Large intestine (tissue), 3 donors: ENCODE measurements around the gene FAM170B. TPM values are rescaled to one million over a fixed set of nuclear protein-coding genes. Genes with fewer than 3 reads are reported as not detected.

Experiments
- DNase-seq, 2 donors: peaks; one replicate each; pipeline versions ENCODE4 v3.0.0 to v3.0.0-alpha.2; 2013
- H3K27ac ChIP-seq: one replicate; pipeline ENCODE4 v1.5.1; 2013; ENCODE audit warnings: low read length
- H3K27me3 ChIP-seq: 2 replicates; pipeline ENCODE4 v1.6.1; 2013; ENCODE audit warnings: low read length; ENCODE audit not compliant: control insufficient read depth, insufficient read depth
- H3K36me3 ChIP-seq: 2 replicates; pipeline ENCODE4 v1.6.1; 2013; ENCODE audit warnings: low read length; ENCODE audit not compliant: control insufficient read depth, insufficient read depth
- H3K4me1 ChIP-seq: one replicate; pipeline ENCODE4 v1.6.1; 2013; ENCODE audit warnings: low read length; ENCODE audit not compliant: control insufficient read depth, insufficient read depth
- H3K4me3 ChIP-seq: one replicate; pipeline ENCODE4 v1.5.1; 2013; ENCODE audit warnings: low read length
- H3K9me3 ChIP-seq: one replicate; pipeline ENCODE4 v1.6.1; 2013; ENCODE audit warnings: mild to moderate bottlenecking, low read depth, low read length, moderate library complexity; ENCODE audit not compliant: control insufficient read depth
- WGBS: methylation state at CpG from one replicate; pipeline ENCODE4 v1.1.5; 2013; ENCODE audit warnings: low lambda C conversion rate; ENCODE audit not compliant: insufficient coverage; 5-methylcytosine and 5-hydroxymethylcytosine counted together
- polyA plus RNA-seq: library from polyadenylated mRNA; unstranded; fragments of 120-200 nt; gene quantifications from one replicate; pipeline ENCODE4 v1.2.1, GENCODE V29; 2013

Gene FAM170B
- polyA plus RNA-seq, 1 donor, result not detected

DNA sequence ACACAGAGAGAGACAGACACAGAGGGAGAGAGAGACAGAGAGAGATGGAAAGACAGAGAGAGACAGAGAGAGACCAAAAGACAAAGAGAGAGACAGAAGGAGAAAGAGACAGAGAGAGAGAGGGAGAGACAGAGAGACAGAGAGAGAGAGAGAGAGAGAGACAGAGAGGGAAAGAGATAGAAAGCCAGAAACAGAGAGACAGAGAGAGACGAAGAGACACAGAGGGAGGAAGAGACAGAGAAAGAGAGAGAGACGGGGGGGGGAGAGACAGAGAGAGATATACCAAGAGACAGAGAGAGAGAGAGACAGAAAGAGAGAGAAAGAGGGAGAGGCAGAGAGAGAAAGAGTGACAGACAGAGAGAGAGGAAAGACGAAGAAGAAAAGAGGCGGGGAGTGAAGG, 28.7 kb downstream of the FAM170B start:
- H3K4me3 ChIP-seq, result no peak overlapping the region
- WGBS, result 74% methylated on average over 4 of the region's 4 CpGs

DNA sequence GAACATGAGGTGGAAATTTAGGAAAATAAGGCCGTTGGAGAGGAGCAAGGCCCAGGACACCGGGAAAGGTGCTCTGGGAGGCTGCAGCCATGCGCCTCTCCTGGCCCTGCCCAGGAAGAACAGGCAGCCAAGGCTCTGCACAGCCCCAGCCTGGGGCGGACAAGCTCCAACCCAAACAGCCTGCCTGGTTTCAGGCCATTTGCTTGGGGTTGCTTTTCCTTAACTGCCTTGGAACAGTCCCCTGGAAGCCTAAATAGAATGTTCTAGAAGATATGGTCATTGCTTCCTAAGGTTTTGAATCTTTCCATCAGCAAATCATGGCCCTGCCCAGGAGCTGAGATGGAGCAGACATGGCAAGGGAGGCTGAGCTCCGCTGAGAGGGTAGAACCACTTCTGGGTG, 29.5 kb downstream of the FAM170B start:
- no peaks in the 10 kb centered on the region for H3K27me3 ChIP-seq
- no peaks in the 10 kb centered on the region for H3K9me3 ChIP-seq
- WGBS, result no CpG with 5 or more reads among the region's 5 CpGs
- no peaks in the 10 kb centered on the region for H3K4me1 ChIP-seq
- H3K36me3 ChIP-seq, result peaks cover 8% of the 10 kb centered on the region
- no peak for DNase-seq
- H3K4me3 ChIP-seq, result no peak overlapping the region
- H3K27ac ChIP-seq, result no peak overlapping the region

More for the DNA sequence above, 28.7 kb downstream of the FAM170B start:
- no peaks in the 10 kb centered on the region for H3K9me3 ChIP-seq
- no peak overlapping the region for H3K27ac ChIP-seq
- peaks cover 2% of the 10 kb centered on the region for H3K27me3 ChIP-seq
- no peaks in the 10 kb centered on the region for H3K4me1 ChIP-seq
- DNase-seq, result no peak
- H3K36me3 ChIP-seq, result peaks cover 8% of the 10 kb centered on the region

DNA sequence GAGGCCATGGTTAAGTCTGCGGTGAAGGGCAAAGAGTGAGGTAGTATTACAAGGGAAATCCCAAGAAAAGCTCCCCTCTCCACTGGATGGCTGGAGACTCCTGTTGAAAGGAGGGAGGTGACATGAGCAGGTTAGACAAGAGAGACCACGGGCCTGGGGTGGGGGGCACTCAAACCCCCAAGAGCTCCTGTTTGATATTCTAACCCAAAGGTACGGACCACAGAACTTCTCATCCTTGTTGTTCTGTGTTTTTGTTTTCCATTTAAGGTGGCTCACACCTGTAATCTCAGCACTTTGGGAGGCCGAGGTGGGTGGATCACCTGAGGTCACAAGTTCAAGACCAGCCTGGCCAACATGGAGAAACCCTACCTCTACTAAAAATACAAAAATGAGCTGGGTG, 30.1 kb downstream of the FAM170B start:
- Histone ChIP-seq H3K36me3 (peaks cover 8% of the 10 kb centered on the region), H3K4me1 (no peaks in the 10 kb centered on the region), H3K27ac (no peak overlapping the region), H3K27me3 (no peaks in the 10 kb centered on the region), H3K4me3 (no peak overlapping the region), H3K9me3 (no peaks in the 10 kb centered on the region)
- no CpG with 5 or more reads among the region's 4 CpGs for WGBS
- DNase-seq, result no peak

DNA sequence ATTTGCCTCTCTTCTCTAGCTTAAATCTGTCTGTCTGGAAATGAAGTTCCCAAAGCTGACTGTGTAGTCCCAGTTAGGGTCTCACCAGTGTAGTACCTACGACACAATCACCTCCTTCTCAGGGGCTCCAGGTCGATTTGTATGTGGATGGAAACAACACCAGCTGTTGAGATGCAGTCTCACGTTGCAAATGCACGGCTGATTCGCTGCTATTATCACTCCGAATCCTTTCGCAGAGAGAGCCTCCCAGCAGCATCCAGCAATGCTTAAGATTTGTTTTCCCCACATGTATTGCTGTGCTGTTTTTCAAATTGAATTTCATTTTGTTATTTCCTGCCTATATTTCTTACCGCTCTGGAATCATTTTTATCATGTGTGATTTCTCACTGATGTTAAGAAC, 34.8 kb downstream of the FAM170B start:
- Histone ChIP-seq H3K36me3 (peaks cover 4% of the 10 kb centered on the region), H3K4me1 (no peaks in the 10 kb centered on the region), H3K4me3 (no peak overlapping the region), H3K27me3 (no peaks in the 10 kb centered on the region), H3K9me3 (no peaks in the 10 kb centered on the region), H3K27ac (no peak overlapping the region)
- no peak for DNase-seq
- WGBS, result no CpG with 5 or more reads among the region's 8 CpGs

DNA sequence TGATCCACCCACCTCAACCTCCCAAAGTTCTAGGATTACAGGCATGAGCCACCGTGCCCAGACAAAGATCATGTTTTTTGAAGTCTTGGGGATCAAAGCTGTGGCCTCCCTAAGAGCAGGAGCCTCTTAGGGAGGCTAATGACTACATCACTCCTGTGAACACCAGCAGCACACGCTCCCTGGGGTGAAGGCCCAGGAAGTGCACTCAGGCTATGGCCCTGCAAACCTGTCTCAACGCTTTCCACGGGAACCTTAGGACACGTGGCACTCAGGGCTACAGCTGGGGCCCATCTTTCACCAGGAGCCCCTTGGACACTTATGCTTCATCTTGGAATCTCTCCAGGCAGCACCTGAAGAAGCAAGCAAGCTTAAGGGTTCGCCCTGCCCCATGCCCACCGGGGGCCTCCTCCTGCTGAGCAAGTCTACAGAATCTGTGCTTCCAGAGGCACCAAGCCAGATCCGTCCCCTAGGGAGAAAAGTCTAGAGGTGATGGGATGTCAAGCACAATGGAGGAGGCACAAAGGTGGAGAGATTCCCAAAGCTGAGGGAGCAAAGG, 36.9 kb downstream of the FAM170B start:
- H3K9me3 ChIP-seq, result no peaks in the 10 kb centered on the region
- H3K36me3 ChIP-seq, result peaks cover 4% of the 10 kb centered on the region
- no CpG with 5 or more reads among the region's 8 CpGs for WGBS
- H3K4me1 ChIP-seq, result no peaks in the 10 kb centered on the region
- no peaks in the 10 kb centered on the region for H3K27me3 ChIP-seq
- H3K4me3 ChIP-seq, result no peak overlapping the region
- no peak for DNase-seq
- no peak overlapping the region for H3K27ac ChIP-seq

DNA sequence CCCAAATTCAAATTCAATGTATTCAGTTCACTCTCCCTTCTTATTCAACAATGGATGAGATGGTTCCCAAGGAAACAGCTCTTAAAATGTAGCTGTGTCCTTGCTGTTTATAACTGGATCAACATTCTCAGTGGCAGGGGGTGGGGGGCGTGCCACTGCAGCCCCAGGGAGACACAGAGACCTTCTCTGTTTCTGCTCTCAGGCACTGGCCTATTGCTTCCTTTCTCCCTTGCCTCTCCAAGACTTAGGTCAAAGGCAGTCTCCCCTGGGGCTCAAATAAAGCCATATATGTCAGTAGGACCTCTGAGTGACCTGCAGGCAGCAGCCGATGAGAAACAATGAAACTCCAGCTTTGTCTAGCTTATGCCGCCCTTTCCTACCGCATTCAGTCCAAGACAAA, 39.2 kb downstream of the FAM170B start:
- Histone ChIP-seq H3K27me3 (no peaks in the 10 kb centered on the region), H3K36me3 (peaks cover 4% of the 10 kb centered on the region), H3K9me3 (no peaks in the 10 kb centered on the region), H3K27ac (no peak overlapping the region), H3K4me1 (no peaks in the 10 kb centered on the region), H3K4me3 (no peak overlapping the region)
- no CpG with 5 or more reads among the region's 4 CpGs for WGBS
- DNase-seq, result no peak

DNA sequence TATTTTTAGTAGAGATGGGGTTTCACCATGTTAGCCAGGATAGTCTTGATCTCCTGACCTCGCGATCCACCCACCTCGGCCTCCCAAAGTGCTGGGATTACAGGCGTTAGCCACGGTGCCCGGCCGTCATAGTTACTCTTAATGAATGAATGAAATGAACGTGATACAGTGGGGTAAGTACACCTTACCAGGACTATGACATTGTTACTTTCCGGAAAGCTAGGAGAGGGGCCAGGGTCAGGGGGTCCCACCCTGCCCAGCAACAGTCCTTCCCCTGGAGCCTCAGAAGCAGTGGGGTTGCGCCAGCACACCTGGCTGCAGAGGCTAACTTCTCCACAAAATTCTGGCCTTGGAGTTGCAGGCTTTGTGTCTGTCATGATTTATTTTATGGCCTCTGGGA, 39.9 kb downstream of the FAM170B start:
- DNase-seq, result no peak
- H3K4me3 ChIP-seq, result no peak overlapping the region

DNA sequence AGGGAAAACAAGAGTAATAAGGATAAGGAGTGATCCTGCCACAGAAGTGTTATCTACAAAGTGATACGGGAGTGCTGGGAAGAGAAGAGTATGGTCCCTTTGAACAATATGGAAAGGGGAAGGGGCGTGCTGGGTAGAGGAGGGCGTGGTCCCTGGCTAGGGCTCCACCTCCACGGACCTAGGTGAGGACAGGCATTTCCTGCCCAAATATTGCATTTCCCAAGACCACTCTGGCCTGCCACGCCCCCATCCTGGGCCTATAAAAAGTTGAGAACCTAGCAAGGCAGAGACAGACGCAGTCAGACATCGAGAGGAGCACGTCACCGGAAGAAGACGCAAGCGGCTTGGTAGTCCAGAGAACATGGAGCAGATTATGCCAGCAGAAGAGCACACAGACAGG, 41.3 kb downstream of the FAM170B start:
- H3K4me3 ChIP-seq, result no peak overlapping the region
- no peaks in the 10 kb centered on the region for H3K9me3 ChIP-seq
- 100% methylated on average over 2 of the region's 11 CpGs for WGBS
- DNase-seq, result no peak
- no peaks in the 10 kb centered on the region for H3K36me3 ChIP-seq
- H3K27ac ChIP-seq, result no peak overlapping the region
- no peaks in the 10 kb centered on the region for H3K27me3 ChIP-seq
- H3K4me1 ChIP-seq, result no peaks in the 10 kb centered on the region

More for the DNA sequence above, 39.9 kb downstream of the FAM170B start:
- WGBS, result no CpG with 5 or more reads among the region's 10 CpGs
- H3K4me1 ChIP-seq, result no peaks in the 10 kb centered on the region
- no peaks in the 10 kb centered on the region for H3K9me3 ChIP-seq
- no peaks in the 10 kb centered on the region for H3K27me3 ChIP-seq
- no peak overlapping the region for H3K27ac ChIP-seq
- peaks cover 4% of the 10 kb centered on the region for H3K36me3 ChIP-seq

DNA sequence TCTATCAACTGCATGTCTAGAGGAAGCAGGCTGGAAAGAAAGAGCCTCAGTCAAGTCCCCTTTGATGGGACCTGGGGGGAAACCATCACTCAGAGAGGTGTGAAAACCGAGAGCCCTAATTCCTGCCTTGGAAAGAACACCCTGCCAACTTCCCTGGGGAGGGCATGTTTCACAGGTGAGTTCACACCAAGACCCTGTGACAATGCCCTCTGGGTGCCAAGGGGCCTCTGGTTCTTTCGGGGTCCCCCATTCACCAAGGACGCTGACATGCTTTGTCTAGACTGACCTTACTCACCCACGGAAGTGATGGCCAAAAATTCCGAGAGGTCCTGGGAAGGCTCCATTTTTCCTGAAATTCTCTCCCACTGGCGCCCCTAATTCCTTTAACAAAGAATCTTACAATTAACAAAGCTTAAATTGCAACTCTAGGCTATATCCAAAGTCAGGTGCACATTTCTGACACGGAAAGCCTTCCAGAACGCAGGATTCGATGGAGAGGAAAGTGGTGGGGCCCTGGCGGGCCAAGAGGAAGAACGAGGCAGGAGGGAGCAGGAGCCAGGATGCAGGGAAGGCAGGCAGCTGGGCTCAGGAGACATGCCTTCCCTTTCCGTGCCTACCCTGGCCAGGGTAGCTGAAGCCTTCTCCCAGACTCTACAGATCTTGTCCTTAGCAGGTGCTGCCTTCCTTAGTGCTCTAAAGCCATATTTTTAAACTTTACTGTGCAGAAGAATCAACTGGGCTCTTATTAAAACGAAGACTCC, 42.2 kb downstream of the FAM170B start:
- 100% methylated on average over 3 of the region's 13 CpGs for WGBS
- H3K4me3 ChIP-seq, result no peak overlapping the region
- no peaks in the 10 kb centered on the region for H3K36me3 ChIP-seq
- H3K9me3 ChIP-seq, result peaks cover 4% of the 10 kb centered on the region
- no peaks in the 10 kb centered on the region for H3K4me1 ChIP-seq
- DNase-seq, result no peak
- H3K27ac ChIP-seq, result no peak overlapping the region
- no peaks in the 10 kb centered on the region for H3K27me3 ChIP-seq

DNA sequence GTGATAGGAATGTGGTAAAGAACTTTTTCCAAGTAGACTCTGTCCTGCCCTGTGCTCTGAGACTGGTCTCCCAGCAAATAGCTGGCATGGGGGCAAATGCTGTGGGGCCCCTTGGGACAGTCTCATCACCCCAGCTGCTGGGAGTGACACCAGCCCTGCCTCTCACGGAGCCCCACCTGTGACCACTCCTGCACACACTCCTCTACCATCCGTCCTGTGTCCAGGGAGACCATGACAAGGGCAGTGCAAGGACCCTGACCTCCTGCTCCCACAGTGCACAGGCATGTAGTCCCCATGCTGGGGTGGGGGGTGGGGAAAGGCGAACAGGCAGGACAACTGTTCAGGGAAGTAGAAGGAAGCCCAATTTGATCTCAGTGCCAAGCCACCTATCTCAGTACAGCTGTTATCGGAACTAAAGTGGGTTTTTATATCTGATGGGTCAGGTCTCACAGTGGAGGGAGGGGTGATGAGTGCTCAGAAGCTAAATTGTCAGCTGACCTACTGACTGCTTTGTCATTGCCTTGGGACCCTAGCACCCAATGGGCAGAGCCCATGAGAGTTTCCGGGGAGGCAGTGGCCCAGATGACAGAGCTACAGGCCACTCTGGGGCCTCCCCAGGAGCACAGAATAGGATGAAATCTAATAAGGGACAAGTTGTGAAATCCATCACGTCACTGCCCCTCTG, 43.0 kb downstream of the FAM170B start:
- Histone ChIP-seq H3K27ac (no peak overlapping the region), H3K27me3 (no peaks in the 10 kb centered on the region), H3K4me3 (no peak overlapping the region), H3K4me1 (no peaks in the 10 kb centered on the region), H3K9me3 (peaks cover 5% of the 10 kb centered on the region), H3K36me3 (no peaks in the 10 kb centered on the region)
- WGBS, result no CpG with 5 or more reads among the region's 6 CpGs
- no peak for DNase-seq
